Transverse colon (tissue), 4 donors: ENCODE measurements around the gene ADD1.

ENCODE experiments used
- CTCF ChIP-seq, 5 experiments: fragments of 200-600 bp in 3 of 5; fragments of 450-650 bp in 2 of 5; sonication (generic) in 3 of 5; IDR thresholded peaks; 1 replicate in 2 of 5; 2 replicates in 3 of 5; pipeline ENCODE4 v1.5.1; 2016 to 2017; ENCODE audit warnings: antibody characterized with exemption in 5 of 5, inconsistent platforms in 3 of 5, mild to moderate bottlenecking in 2 of 5, moderate library complexity in 1 of 5
- EP300 ChIP-seq: sonication (generic); formaldehyde crosslinking; IDR thresholded peaks from one replicate; pipeline ENCODE4 v1.6.1; 2017; ENCODE audit warnings: antibody characterized with exemption, low read depth
- POLR2A ChIP-seq: fragments of 450-650 bp; IDR thresholded peaks from one replicate; pipeline ENCODE4 v1.6.1; 2016; ENCODE audit warnings: antibody characterized with exemption, mild to moderate bottlenecking, moderate library complexity
- POLR2AphosphoS5 ChIP-seq, 3 donors: sonication (generic); formaldehyde crosslinking; IDR thresholded peaks; one replicate each; pipeline ENCODE4 v1.6.1; 2016; ENCODE audit warnings: antibody characterized with exemption in 3 of 3

- no peak for TF ChIP-seq POLR2A
- TF ChIP-seq CTCF (IDR thresholded peaks at IDR 0.05) = no peak
- no peak for TF ChIP-seq POLR2AphosphoS5 (IDR thresholded peaks at IDR 0.05)
- TF ChIP-seq EP300 = no peak
Measured at GRCh38 chr4:2958446-2958845, 114.8 kb downstream of the ADD1 start.
